Measurements from ENCODE around the gene GCN1.

The GCN1 gene

DNA sequence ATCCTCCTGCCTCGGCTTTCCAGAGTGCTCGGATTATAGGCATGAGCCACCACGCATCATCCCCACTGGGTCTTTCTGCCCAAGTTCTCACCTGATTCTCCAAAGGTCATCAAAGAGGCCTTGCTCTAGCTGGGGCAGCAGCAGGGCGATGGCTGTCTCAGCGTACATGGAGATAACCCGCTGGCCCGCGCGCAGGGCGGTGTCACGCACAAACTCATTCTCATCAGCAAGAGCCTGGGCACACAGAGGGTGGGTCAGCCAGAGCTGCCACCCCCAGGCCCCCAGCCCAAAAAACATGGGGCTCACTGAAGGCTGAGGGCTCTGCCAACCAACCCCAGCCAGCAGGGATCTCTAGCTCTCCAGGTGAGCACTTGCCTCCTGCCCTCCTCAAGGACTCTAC is 50.3 kb downstream of the GCN1 start:
- Histone ChIP-seq H3K27ac (ENCODE audit: low read depth, low read length) (no peak overlapping the region), H3K4me3 (ENCODE audit: low read depth in 1 of 2, low read length in 2 of 2) (no peak overlapping the region), H3K9me3 (ENCODE audit: low read length) (no peaks in the 10 kb centered on the region), H3K9ac (ENCODE audit: low read length) (no peak overlapping the region), H3K36me3 (ENCODE audit: insufficient read depth, low read length) (peaks cover 88% of the 10 kb centered on the region), H3K27me3 (ENCODE audit: control insufficient read depth in 1 of 2, insufficient read depth in 2 of 2, low read length in 2 of 2) (no peaks in the 10 kb centered on the region), H3K4me1 (ENCODE audit: insufficient read depth, low read length) (no peaks in the 10 kb centered on the region)

DNA sequence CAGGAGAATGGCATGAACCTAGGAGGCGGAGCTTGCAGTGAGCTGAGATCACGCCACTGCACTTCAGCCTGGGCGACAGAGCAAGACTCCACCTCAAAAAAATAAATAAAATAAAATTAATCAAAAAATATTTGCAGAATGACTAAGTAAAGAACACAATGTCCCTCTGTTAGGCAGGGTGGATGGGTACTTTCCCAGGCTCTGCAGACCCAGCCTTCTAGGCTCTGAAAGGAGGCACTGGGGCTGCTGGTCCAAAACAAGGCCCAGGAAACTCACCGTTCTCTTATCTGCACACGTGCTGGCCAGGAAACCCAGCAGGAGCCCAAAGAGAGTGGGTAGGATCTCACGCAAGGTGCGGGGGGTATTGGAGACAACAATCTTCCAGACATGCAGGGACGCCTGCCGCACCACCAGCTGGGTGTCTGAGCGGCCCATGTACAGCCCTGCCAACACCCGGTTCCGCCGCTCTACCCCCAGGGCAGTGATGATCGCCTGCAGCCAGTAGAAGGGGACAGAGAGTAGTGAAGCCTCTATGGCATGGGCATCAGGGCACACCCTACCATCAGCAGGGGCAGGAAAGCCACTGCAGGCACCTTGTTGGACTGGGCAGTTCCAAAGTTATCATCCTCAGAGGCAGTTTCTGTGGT is 52.2 kb downstream of the GCN1 start:
- H3K9me3 ChIP-seq (ENCODE audit: low read length) = no peaks in the 10 kb centered on the region
- no peaks in the 10 kb centered on the region for H3K4me1 ChIP-seq (ENCODE audit: insufficient read depth, low read length)
- no peaks in the 10 kb centered on the region for H3K27me3 ChIP-seq (ENCODE audit: control insufficient read depth in 1 of 2, insufficient read depth in 2 of 2, low read length in 2 of 2)
- no peak overlapping the region for H3K4me3 ChIP-seq (ENCODE audit: low read depth in 1 of 2, low read length in 2 of 2)
- no peak overlapping the region for H3K27ac ChIP-seq (ENCODE audit: low read depth, low read length)
- H3K36me3 ChIP-seq (ENCODE audit: insufficient read depth, low read length) = peaks cover 86% of the 10 kb centered on the region
- no peak overlapping the region for H3K9ac ChIP-seq (ENCODE audit: low read length)

DNA sequence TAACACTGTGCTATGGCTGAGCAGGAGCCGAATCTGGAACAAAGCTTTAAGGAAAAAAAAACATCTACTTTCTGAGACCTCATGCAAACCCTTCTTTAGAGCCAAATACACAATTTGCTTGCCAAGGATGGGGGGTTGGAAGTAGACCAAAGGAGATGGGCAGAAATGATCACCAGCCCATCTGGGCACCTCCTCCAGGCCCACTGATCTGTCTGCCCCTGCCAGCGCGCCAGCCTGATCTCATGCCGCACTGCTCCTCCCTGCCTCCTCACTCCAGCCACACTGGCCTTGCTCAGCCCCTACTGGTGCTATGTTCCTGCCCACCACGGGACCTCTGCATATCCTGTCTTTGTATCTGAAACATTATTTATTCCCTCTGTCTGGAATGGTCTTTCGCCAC is 53.2 kb downstream of the GCN1 start:
- Histone ChIP-seq H3K27ac (ENCODE audit: low read depth, low read length) (no peak overlapping the region), H3K9me3 (ENCODE audit: low read length) (no peaks in the 10 kb centered on the region), H3K4me1 (ENCODE audit: insufficient read depth, low read length) (no peaks in the 10 kb centered on the region), H3K9ac (ENCODE audit: low read length) (no peak overlapping the region), H3K27me3 (ENCODE audit: control insufficient read depth in 1 of 2, insufficient read depth in 2 of 2, low read length in 2 of 2) (no peaks in the 10 kb centered on the region), H3K36me3 (ENCODE audit: insufficient read depth, low read length) (peaks cover 88% of the 10 kb centered on the region), H3K4me3 (ENCODE audit: low read depth in 1 of 2, low read length in 2 of 2) (no peak overlapping the region)

- no peak overlapping the region for H3K4me3 ChIP-seq (ENCODE audit: low read depth in 1 of 2, low read length in 2 of 2)
- H3K9ac ChIP-seq (ENCODE audit: low read length) = no peak overlapping the region
- H3K36me3 ChIP-seq (ENCODE audit: insufficient read depth, low read length) = peaks cover 93% of the 10 kb centered on the region
- no peaks in the 10 kb centered on the region for H3K9me3 ChIP-seq (ENCODE audit: low read length)
- no peaks in the 10 kb centered on the region for H3K27me3 ChIP-seq (ENCODE audit: control insufficient read depth in 1 of 2, insufficient read depth in 2 of 2, low read length in 2 of 2)
- no peak overlapping the region for H3K27ac ChIP-seq (ENCODE audit: low read depth, low read length)
- H3K4me1 ChIP-seq (ENCODE audit: insufficient read depth, low read length) = no peaks in the 10 kb centered on the region
These were observed 53.9 kb downstream of the GCN1 start for GRCh38 chr12:120140603-120141002.

DNA sequence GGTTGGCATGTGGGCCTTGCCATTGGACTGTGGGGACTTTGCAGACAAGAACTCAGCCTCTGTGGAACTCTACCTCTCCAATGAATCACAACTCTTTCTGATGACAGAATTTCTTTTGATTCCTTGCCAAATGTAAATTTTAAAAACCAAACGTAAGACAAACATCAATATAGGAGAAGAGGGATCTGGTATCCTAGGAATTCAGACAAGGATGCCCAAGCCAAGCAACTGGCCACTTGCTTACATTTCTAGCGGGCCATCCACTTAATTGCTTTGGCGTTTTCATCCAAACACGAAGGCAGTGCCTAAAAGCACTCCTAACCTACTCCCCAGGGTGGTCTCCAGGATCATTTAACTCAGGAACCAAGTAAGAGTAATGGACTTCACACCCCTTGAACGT is 54.6 kb downstream of the GCN1 start:
- no peaks in the 10 kb centered on the region for H3K9me3 ChIP-seq (ENCODE audit: low read length)
- H3K27ac ChIP-seq (ENCODE audit: low read depth, low read length) = no peak overlapping the region
- peaks cover 91% of the 10 kb centered on the region for H3K36me3 ChIP-seq (ENCODE audit: insufficient read depth, low read length)

GRCh38 chr12:120138366-120138765 is 56.1 kb downstream of the GCN1 start:
- Histone ChIP-seq H3K9me3 (ENCODE audit: low read length) (no peaks in the 10 kb centered on the region), H3K36me3 (ENCODE audit: insufficient read depth, low read length) (peaks cover 93% of the 10 kb centered on the region), H3K9ac (ENCODE audit: low read length) (no peak overlapping the region), H3K4me3 (ENCODE audit: low read depth in 1 of 2, low read length in 2 of 2) (no peak overlapping the region), H3K4me1 (ENCODE audit: insufficient read depth, low read length) (no peaks in the 10 kb centered on the region), H3K27ac (ENCODE audit: low read depth, low read length) (no peak overlapping the region), H3K27me3 (ENCODE audit: control insufficient read depth in 1 of 2, insufficient read depth in 2 of 2, low read length in 2 of 2) (no peaks in the 10 kb centered on the region)

More for the DNA sequence above, 54.6 kb downstream of the GCN1 start:
- Histone ChIP-seq H3K9ac (ENCODE audit: low read length) (no peak overlapping the region), H3K27me3 (ENCODE audit: control insufficient read depth in 1 of 2, insufficient read depth in 2 of 2, low read length in 2 of 2) (no peaks in the 10 kb centered on the region), H3K4me3 (ENCODE audit: low read depth in 1 of 2, low read length in 2 of 2) (no peak overlapping the region), H3K4me1 (ENCODE audit: insufficient read depth, low read length) (no peaks in the 10 kb centered on the region)

DNA sequence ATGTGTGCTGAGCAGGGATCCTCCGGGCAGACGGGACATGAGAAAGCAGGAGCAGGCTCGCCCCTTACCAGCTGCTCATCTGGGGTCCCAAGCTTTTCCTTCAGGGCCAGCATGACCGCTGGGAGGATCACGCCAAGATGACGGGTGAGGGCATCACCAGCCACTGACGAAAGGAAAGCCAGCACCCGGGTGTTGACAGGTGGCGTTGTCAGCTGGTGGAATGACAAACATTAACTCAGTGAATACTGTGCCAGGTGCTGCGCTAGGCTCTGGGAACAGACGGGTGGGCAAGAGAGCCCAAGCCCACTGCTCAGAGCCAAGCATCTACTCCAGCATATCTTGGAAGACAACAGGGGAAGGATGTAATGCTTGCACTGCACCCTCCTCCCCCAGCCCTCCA is 56.7 kb downstream of the GCN1 start:
- no peak overlapping the region for H3K27ac ChIP-seq (ENCODE audit: low read depth, low read length)
- H3K9ac ChIP-seq (ENCODE audit: low read length) = no peak overlapping the region
- H3K36me3 ChIP-seq (ENCODE audit: insufficient read depth, low read length) = peaks cover 94% of the 10 kb centered on the region

DNA sequence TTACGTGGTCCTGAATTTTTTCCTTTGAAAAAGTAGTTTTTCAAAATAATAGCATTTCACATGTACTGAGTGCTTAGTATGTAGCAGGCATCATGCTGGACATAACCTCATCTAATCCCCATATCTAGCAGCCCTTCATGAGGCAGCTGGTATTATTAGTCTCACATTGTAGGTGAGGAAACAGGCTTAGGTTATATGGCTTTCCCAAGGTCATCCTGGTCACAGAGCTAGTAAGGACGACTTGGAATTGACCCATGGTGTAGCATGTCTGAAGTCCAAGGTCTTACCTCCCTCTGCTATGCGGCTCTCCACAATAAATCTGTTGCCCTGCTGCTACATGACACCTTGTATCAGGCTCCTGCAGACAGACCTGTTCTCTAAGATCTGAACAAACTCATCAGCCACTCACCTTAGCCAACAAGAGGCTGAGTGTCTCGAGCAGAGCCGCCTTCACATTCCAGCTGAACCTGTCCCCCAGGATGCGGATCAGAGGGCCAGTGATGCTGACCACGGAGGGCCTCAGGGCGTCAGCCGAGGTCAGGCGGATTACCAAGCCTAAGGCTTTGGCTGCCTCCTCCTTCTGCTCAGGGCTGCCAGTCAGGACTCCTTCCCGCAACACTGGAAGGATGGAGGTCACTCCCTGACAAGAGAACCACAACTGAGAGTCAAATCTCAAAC is 58.3 kb downstream of the GCN1 start:
- Histone ChIP-seq H3K9me3 (ENCODE audit: low read length) (no peaks in the 10 kb centered on the region), H3K36me3 (ENCODE audit: insufficient read depth, low read length) (peaks cover 94% of the 10 kb centered on the region), H3K27ac (ENCODE audit: low read depth, low read length) (no peak overlapping the region), H3K9ac (ENCODE audit: low read length) (no peak overlapping the region), H3K4me1 (ENCODE audit: insufficient read depth, low read length) (no peaks in the 10 kb centered on the region), H3K27me3 (ENCODE audit: control insufficient read depth in 1 of 2, insufficient read depth in 2 of 2, low read length in 2 of 2) (no peaks in the 10 kb centered on the region), H3K4me3 (ENCODE audit: low read depth in 1 of 2, low read length in 2 of 2) (no peak overlapping the region)

More for the DNA sequence above, 56.7 kb downstream of the GCN1 start:
- H3K9me3 ChIP-seq (ENCODE audit: low read length) = no peaks in the 10 kb centered on the region
- H3K27me3 ChIP-seq (ENCODE audit: control insufficient read depth in 1 of 2, insufficient read depth in 2 of 2, low read length in 2 of 2) = no peaks in the 10 kb centered on the region
- no peaks in the 10 kb centered on the region for H3K4me1 ChIP-seq (ENCODE audit: insufficient read depth, low read length)
- no peak overlapping the region for H3K4me3 ChIP-seq (ENCODE audit: low read depth in 1 of 2, low read length in 2 of 2)

DNA sequence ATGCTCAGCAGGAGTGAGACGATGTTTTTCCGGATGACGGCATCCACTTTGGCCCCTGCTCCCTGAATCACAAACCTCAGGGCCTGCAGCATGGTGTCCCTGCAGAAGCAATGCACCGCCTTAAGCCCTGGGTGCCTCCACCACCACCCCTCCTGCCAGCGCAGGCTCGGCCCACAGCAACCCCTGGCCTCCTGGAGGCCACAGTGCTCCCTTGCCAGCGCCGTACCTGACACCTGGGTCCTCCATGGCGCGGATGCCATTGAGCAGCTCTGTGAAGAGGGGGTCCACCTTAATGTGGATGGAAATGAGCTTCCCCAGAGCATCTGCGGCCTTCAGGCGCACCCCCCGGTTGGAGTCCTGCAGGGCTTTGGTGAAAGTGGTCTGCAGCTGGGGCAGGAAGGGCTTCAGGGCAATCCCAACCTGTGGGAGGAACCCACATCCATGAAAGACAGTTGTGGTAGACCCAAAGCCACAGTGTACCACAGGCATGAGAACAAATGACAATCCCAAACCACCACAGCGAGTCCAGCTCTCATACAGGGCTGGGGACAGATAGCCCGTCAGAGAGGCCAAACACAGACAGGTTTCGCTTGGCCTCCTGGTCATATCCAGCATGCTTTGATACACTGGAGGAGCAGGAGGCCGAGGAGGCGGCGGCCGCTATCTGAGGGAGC is 60.1 kb downstream of the GCN1 start:
- Histone ChIP-seq H3K27ac (ENCODE audit: low read depth, low read length) (no peak overlapping the region), H3K4me1 (ENCODE audit: insufficient read depth, low read length) (no peaks in the 10 kb centered on the region), H3K4me3 (ENCODE audit: low read depth in 1 of 2, low read length in 2 of 2) (no peak overlapping the region), H3K36me3 (ENCODE audit: insufficient read depth, low read length) (peaks cover 94% of the 10 kb centered on the region), H3K9ac (ENCODE audit: low read length) (no peak overlapping the region), H3K9me3 (ENCODE audit: low read length) (no peaks in the 10 kb centered on the region), H3K27me3 (ENCODE audit: control insufficient read depth in 1 of 2, insufficient read depth in 2 of 2, low read length in 2 of 2) (no peaks in the 10 kb centered on the region)

- peaks cover 89% of the 10 kb centered on the region for H3K36me3 ChIP-seq (ENCODE audit: insufficient read depth, low read length)
- H3K4me1 ChIP-seq (ENCODE audit: insufficient read depth, low read length) = no peaks in the 10 kb centered on the region
- H3K4me3 ChIP-seq (ENCODE audit: low read depth in 1 of 2, low read length in 2 of 2) = no peak overlapping the region
- H3K27me3 ChIP-seq (ENCODE audit: control insufficient read depth in 1 of 2, insufficient read depth in 2 of 2, low read length in 2 of 2) = no peaks in the 10 kb centered on the region
- no peak overlapping the region for H3K9ac ChIP-seq (ENCODE audit: low read length)
- no peaks in the 10 kb centered on the region for H3K9me3 ChIP-seq (ENCODE audit: low read length)
- H3K27ac ChIP-seq (ENCODE audit: low read depth, low read length) = no peak overlapping the region
These were observed 61.6 kb downstream of the GCN1 start for GRCh38 chr12:120132863-120133385.

GRCh38 chr12:120132054-120132836 is 62.3 kb downstream of the GCN1 start:
- Histone ChIP-seq H3K27me3 (ENCODE audit: control insufficient read depth in 1 of 2, insufficient read depth in 2 of 2, low read length in 2 of 2) (no peaks in the 10 kb centered on the region), H3K9me3 (ENCODE audit: low read length) (no peaks in the 10 kb centered on the region), H3K4me1 (ENCODE audit: insufficient read depth, low read length) (no peaks in the 10 kb centered on the region), H3K36me3 (ENCODE audit: insufficient read depth, low read length) (peaks cover 89% of the 10 kb centered on the region), H3K4me3 (ENCODE audit: low read depth in 1 of 2, low read length in 2 of 2) (no peak overlapping the region), H3K9ac (ENCODE audit: low read length) (no peak overlapping the region), H3K27ac (ENCODE audit: low read depth, low read length) (no peak overlapping the region)

All from muscle layer of colon (tissue), 2 donors.